KMS-11 (cell line): Measurements from ENCODE around the gene GPR155.
A peak's percentile ranks its signal among the peaks of the same experiment; 100 is the strongest.

Source experiments
- H2AFZ ChIP-seq: fragments of 200-600 bp; sonication (generic); 2 replicates; pipeline ENCODE4 v1.6.1; 2016; ENCODE audit warnings: antibody characterized with exemption, mixed run types, low read depth
- H3K27ac ChIP-seq: fragments of 200-600 bp; sonication (generic); 2 replicates; pipeline ENCODE4 v1.6.1; 2016; ENCODE audit warnings: mild to moderate bottlenecking, mixed run types
- H3K27me3 ChIP-seq: fragments of 200-600 bp; sonication (generic); 2 replicates; pipeline ENCODE4 v1.6.1; 2017; ENCODE audit warnings: mild to moderate bottlenecking, low read depth, mixed run types, moderate library complexity; ENCODE audit not compliant: insufficient read depth
- H3K36me3 ChIP-seq: fragments of 200-600 bp; sonication (generic); 2 replicates; pipeline ENCODE4 v1.6.1; 2017; ENCODE audit warnings: mild to moderate bottlenecking, mixed run types; ENCODE audit not compliant: insufficient read depth
- H3K4me1 ChIP-seq: fragments of 200-600 bp; sonication (generic); 2 replicates; pipeline ENCODE4 v1.6.1; 2016; ENCODE audit warnings: mild to moderate bottlenecking, low read depth, mixed run types; ENCODE audit not compliant: poor library complexity, severe bottlenecking
- H3K4me2 ChIP-seq: fragments of 200-600 bp; sonication (generic); 2 replicates; pipeline ENCODE4 v1.7.0; 2016; ENCODE audit warnings: mild to moderate bottlenecking, mixed run types
- H3K4me3 ChIP-seq: fragments of 200-600 bp; sonication (generic); IDR thresholded peaks from 2 replicates; pipeline ENCODE4 v1.6.1; 2017; ENCODE audit warnings: low read depth, low read length, mixed read lengths; ENCODE audit not compliant: insufficient read depth
- H3K79me2 ChIP-seq: fragments of 200-600 bp; sonication (generic); 2 replicates; pipeline ENCODE4 v1.6.1; 2016; ENCODE audit warnings: low read depth, mixed run types; ENCODE audit not compliant: insufficient read depth
- H3K9ac ChIP-seq: fragments of 200-600 bp; sonication (generic); 2 replicates; pipeline ENCODE4 v1.6.1; 2016; ENCODE audit warnings: mild to moderate bottlenecking, mixed run types
- H4K20me1 ChIP-seq: fragments of 200-600 bp; sonication (generic); 2 replicates; pipeline ENCODE4 v1.6.1; 2016; ENCODE audit warnings: mild to moderate bottlenecking, mixed run types; ENCODE audit not compliant: insufficient read depth
- CTCF ChIP-seq: fragments of 200-600 bp; sonication (generic); conservative IDR thresholded peaks from 2 replicates; pipeline ENCODE4 v1.6.1; 2017; ENCODE audit warnings: low read depth, mild to moderate bottlenecking, antibody characterized with exemption, low read length, moderate library complexity, mixed read lengths

Gene GPR155, protein sequence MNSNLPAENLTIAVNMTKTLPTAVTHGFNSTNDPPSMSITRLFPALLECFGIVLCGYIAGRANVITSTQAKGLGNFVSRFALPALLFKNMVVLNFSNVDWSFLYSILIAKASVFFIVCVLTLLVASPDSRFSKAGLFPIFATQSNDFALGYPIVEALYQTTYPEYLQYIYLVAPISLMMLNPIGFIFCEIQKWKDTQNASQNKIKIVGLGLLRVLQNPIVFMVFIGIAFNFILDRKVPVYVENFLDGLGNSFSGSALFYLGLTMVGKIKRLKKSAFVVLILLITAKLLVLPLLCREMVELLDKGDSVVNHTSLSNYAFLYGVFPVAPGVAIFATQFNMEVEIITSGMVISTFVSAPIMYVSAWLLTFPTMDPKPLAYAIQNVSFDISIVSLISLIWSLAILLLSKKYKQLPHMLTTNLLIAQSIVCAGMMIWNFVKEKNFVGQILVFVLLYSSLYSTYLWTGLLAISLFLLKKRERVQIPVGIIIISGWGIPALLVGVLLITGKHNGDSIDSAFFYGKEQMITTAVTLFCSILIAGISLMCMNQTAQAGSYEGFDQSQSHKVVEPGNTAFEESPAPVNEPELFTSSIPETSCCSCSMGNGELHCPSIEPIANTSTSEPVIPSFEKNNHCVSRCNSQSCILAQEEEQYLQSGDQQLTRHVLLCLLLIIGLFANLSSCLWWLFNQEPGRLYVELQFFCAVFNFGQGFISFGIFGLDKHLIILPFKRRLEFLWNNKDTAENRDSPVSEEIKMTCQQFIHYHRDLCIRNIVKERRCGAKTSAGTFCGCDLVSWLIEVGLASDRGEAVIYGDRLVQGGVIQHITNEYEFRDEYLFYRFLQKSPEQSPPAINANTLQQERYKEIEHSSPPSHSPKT

DNA sequence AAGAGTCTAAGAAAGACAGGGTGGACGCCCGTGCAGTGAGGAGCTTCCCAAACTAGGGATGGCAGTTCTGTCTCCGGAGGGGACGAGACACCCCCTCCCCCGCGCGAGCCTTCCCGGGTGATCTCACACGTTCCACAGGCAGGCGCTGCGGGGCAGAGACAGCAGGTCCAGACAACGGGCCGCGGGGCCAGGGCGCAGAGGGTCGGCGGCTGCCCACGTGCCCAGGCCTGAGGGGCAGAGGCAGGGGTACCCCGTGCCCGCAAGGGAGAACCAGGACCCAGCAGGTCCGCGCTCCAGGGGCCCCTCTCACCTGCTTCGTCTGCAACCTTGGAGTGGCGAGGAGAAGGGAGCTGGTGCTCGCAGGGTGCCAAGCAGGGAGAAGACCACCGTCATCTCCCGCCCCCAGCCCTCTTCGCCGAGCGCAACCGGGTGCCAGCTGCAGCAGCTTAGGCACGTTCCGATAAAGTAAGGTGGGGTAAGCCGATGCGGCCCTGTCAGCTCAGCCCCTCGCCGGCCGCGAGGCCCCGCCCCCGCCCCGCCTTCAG is at the start of gene GPR155:
Gene GPR155, minus strand, starts transcription at position 467 of the 545 bp plus-strand sequence. CDS start 5,073 bp downstream, outside the sequence.
- peak within 1 kb of the TSS; percentile 53 for H3K4me3 ChIP-seq
- no peak for TF ChIP-seq CTCF
- peak within 1 kb of the TSS; percentile 83 for H3K4me2 ChIP-seq
- H3K27ac ChIP-seq, result peak within 1 kb of the TSS; percentile 69
- H3K9ac ChIP-seq, result peak within 1 kb of the TSS; percentile 71
- no peaks in the 10 kb centered on the region for H3K79me2 ChIP-seq
- H3K27me3 ChIP-seq, result no peaks in the 10 kb centered on the region
- no peaks in the 10 kb centered on the region for H3K36me3 ChIP-seq
- no peaks in the 10 kb centered on the region for H4K20me1 ChIP-seq
- peaks cover 51% of the 10 kb centered on the region for H3K4me1 ChIP-seq
- peak within 1 kb of the TSS; percentile 90 for H2AFZ ChIP-seq

- Histone ChIP-seq H3K4me3 (no peak overlapping the region), H3K4me1 (peaks cover 7% of the 10 kb centered on the region), H3K27me3 (no peaks in the 10 kb centered on the region), H2AFZ (no peak overlapping the region), H3K4me2 (peak overlapping the region; percentile 18; the same call in 1 of the 2 replicates), H4K20me1 (no peaks in the 10 kb centered on the region), H3K36me3 (no peaks in the 10 kb centered on the region), H3K79me2 (no peaks in the 10 kb centered on the region), H3K27ac (no peak overlapping the region), H3K9ac (no peak overlapping the region)
- no peak for TF ChIP-seq CTCF
Observed at GRCh38 chr2:174535757-174536703, 49.2 kb upstream of the GPR155 start.

DNA sequence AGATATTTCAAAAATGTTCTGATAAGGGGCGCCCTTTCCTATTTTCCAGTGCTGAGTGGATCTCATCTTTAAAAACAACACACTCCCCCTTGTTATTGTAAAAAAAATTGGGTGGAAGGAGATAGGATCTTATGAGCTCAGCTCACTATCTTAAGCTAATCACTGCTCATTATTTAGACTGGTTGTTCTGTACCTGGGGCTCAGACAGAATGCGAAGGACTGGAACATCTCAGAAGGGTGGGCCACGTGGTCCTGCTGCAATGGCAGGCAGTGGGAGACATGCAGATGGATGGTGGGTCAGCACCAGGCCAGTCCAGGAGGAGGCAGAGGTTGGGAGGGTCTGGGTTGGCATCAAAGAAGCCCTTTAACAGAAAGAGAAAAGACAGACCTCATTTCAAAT is 48.3 kb upstream of the GPR155 start:
- no peaks in the 10 kb centered on the region for H3K27me3 ChIP-seq
- no peak overlapping the region for H3K27ac ChIP-seq
- H3K9ac ChIP-seq, result no peak overlapping the region
- H3K79me2 ChIP-seq, result no peaks in the 10 kb centered on the region
- H3K36me3 ChIP-seq, result no peaks in the 10 kb centered on the region
- H4K20me1 ChIP-seq, result no peaks in the 10 kb centered on the region
- H3K4me2 ChIP-seq, result no peak overlapping the region
- TF ChIP-seq CTCF, result no peak
- no peak overlapping the region for H2AFZ ChIP-seq
- H3K4me1 ChIP-seq, result peaks cover 7% of the 10 kb centered on the region
- no peak overlapping the region for H3K4me3 ChIP-seq

DNA sequence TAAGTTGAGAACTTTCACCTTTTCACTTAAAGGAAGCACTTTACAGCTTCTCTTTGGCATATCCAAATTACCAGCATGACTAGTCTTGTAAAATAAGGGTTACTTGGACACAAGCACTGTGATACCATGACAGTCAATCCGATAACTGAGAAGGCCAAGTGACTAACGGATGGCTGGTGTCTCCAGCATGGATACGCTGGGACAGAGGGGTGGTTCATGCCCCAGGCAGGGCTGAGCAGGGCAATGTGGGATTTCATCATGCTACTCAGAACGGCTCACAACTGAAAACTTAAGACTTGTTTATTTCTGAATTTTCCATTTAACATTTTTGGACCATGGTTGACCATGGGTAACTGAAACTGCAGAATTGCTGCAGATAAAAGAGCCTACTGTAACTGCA is 43.1 kb upstream of the GPR155 start:
- no peaks in the 10 kb centered on the region for H3K79me2 ChIP-seq
- H2AFZ ChIP-seq, result no peak overlapping the region
- H3K36me3 ChIP-seq, result no peaks in the 10 kb centered on the region
- H3K4me3 ChIP-seq, result no peak overlapping the region
- H4K20me1 ChIP-seq, result no peaks in the 10 kb centered on the region
- H3K27ac ChIP-seq, result no peak overlapping the region
- no peak overlapping the region for H3K4me2 ChIP-seq
- H3K9ac ChIP-seq, result no peak overlapping the region
- TF ChIP-seq CTCF, result no peak
- H3K27me3 ChIP-seq, result no peaks in the 10 kb centered on the region
- no peaks in the 10 kb centered on the region for H3K4me1 ChIP-seq
